ENCODE data around the gene NTM.

DNA sequence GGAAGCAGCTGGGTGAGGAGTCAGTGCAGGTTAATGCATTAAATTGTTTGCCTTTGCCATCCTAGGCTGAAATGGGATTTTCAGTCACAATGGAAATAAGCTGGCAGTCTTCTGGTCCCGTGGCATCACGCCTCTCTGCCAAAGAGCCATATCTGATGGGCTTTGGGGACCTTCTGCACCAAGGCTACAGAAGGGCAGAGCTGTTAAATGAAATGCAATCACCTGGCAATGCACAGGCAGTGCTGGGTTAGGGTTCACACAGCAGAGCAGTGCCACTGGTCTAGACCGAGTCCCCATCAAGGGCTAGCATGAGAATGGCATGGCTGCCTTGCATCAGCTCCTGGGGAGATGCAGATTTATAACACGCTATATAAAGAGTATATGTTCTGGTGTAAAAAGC is 749.2 kb downstream of the NTM start:
- TF ChIP-seq, protein P1, sequence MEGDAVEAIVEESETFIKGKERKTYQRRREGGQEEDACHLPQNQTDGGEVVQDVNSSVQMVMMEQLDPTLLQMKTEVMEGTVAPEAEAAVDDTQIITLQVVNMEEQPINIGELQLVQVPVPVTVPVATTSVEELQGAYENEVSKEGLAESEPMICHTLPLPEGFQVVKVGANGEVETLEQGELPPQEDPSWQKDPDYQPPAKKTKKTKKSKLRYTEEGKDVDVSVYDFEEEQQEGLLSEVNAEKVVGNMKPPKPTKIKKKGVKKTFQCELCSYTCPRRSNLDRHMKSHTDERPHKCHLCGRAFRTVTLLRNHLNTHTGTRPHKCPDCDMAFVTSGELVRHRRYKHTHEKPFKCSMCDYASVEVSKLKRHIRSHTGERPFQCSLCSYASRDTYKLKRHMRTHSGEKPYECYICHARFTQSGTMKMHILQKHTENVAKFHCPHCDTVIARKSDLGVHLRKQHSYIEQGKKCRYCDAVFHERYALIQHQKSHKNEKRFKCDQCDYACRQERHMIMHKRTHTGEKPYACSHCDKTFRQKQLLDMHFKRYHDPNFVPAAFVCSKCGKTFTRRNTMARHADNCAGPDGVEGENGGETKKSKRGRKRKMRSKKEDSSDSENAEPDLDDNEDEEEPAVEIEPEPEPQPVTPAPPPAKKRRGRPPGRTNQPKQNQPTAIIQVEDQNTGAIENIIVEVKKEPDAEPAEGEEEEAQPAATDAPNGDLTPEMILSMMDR (conservative IDR thresholded peaks at IDR 0.05; ENCODE audit: low read depth, low read length) = no peak
- no peak for TF ChIP-seq EZH2 (IDR thresholded peaks at IDR 0.05; ENCODE audit: borderline replicate concordance, low read depth, low read length, poor library complexity, severe bottlenecking)
